CD4-positive, alpha-beta T cell (primary cell): ENCODE results near the gene CLCN2. TPM values are rescaled to one million over a fixed set of nuclear protein-coding genes. Genes with fewer than 3 reads are reported as not detected.

ENCODE experiments used
- ATAC-seq: fragments of 200-7000 bp; cut with Tn5 transposase; one replicate; pipeline ENCODE4 v1.10.0; 2022; ENCODE audit warnings: mild to moderate bottlenecking; ENCODE audit not compliant: poor library complexity
- CTCF ChIA-PET: fragments of 350-600 bp; sonication (Branson Sonifier 250); formaldehyde crosslinking; loops from one replicate; lab custom pipeline; 2021; ENCODE audit warnings: antibody characterized with exemption, inconsistent platforms; lab: Charles Lee
- POLR2A ChIA-PET: fragments of 350-600 bp; sonication (Branson Sonifier 250); formaldehyde crosslinking; loops from one replicate; lab custom pipeline; 2021; ENCODE audit warnings: antibody characterized with exemption, inconsistent platforms; lab: Charles Lee
- DNase-seq, 14 experiments: peaks; one replicate each; pipeline ENCODE4 v3.0.0-alpha.2; 2013 to 2020; ENCODE audit warnings: mixed read lengths in 2 of 14
- H3K27ac ChIP-seq, 2 donors: one replicate each; pipeline versions ENCODE4 v1.5.1 to v1.7.0; 2013; ENCODE audit warnings: low read length in 2 of 2, low read depth in 1 of 2, mild to moderate bottlenecking in 1 of 2
- H3K27me3 ChIP-seq, 2 experiments: 1 replicate in 1 of 2; 2 replicates in 1 of 2; pipeline versions ENCODE4 v1.6.1 to v1.7.0; 2013; ENCODE audit warnings: low read length in 2 of 2, control low read depth in 1 of 2, mild to moderate bottlenecking in 1 of 2, moderate library complexity in 1 of 2; ENCODE audit not compliant: insufficient read depth in 2 of 2, control insufficient read depth in 1 of 2
- H3K36me3 ChIP-seq: one replicate; pipeline ENCODE4 v1.6.1; 2013; ENCODE audit warnings: low read length, control low read depth; ENCODE audit not compliant: insufficient read depth
- H3K4me1 ChIP-seq: one replicate; pipeline ENCODE4 v1.6.1; 2013; ENCODE audit warnings: low read length, control low read depth; ENCODE audit not compliant: insufficient read depth
- H3K4me3 ChIP-seq: one replicate; pipeline ENCODE4 v1.5.1; 2013; ENCODE audit warnings: mild to moderate bottlenecking, low read length, moderate library complexity
- H3K9me3 ChIP-seq, 2 experiments: 1 replicate in 1 of 2; 2 replicates in 1 of 2; pipeline versions ENCODE4 v1.6.1 to v1.7.0; 2013; ENCODE audit warnings: low read length in 2 of 2, mild to moderate bottlenecking in 2 of 2, control low read depth in 1 of 2, moderate library complexity in 1 of 2; ENCODE audit not compliant: control insufficient read depth in 1 of 2, insufficient read depth in 1 of 2
- H3K27ac Mint-ChIP-seq: one replicate; pipeline ENCODE4 v1.8.0; 2020; ENCODE audit warnings: mixed read lengths
- H3K27me3 Mint-ChIP-seq: one replicate; pipeline ENCODE4 v1.8.0; 2021; ENCODE audit warnings: mixed read lengths
- H3K36me3 Mint-ChIP-seq: one replicate; pipeline ENCODE4 v1.8.0; 2021; ENCODE audit warnings: low read depth, mixed read lengths
- H3K4me1 Mint-ChIP-seq: one replicate; pipeline ENCODE4 v1.8.0; 2021; ENCODE audit warnings: low read depth, mixed read lengths
- H3K4me3 Mint-ChIP-seq: one replicate; pipeline ENCODE4 v1.8.0; 2020; ENCODE audit warnings: mild to moderate bottlenecking, mixed read lengths
- H3K9me3 Mint-ChIP-seq: one replicate; pipeline ENCODE4 v1.8.0; 2020; ENCODE audit warnings: mixed read lengths
- CTCF ChIP-seq: fragments of 200-600 bp; IDR thresholded peaks from one replicate; pipeline ENCODE4 v1.8.0; 2022; ENCODE audit warnings: antibody characterized with exemption, mild to moderate bottlenecking
- intact Hi-C, 2 experiments: fragments of 100-400 bp; cut with DNase I in 1 of 2; cut with micrococcal nuclease in 1 of 2; formaldehyde crosslinking; loops; one replicate each; pipeline versions ENCODE4 v1.15.1 to v1.9.0; 2023 to 2025; cut with DNase I, micrococcal nuclease
- total RNA-seq, 174 experiments: library from RNA in 2 of 174; stranded (reverse) in 2 of 174; gene quantifications; one replicate each; pipeline ENCODE4 v1.2.3 and lab custom pipeline; 2021 to 2026

The CLCN2 gene
- total RNA-seq, 2 experiments from 2014 or later = 3.2 to 3.5 TPM

DNA sequence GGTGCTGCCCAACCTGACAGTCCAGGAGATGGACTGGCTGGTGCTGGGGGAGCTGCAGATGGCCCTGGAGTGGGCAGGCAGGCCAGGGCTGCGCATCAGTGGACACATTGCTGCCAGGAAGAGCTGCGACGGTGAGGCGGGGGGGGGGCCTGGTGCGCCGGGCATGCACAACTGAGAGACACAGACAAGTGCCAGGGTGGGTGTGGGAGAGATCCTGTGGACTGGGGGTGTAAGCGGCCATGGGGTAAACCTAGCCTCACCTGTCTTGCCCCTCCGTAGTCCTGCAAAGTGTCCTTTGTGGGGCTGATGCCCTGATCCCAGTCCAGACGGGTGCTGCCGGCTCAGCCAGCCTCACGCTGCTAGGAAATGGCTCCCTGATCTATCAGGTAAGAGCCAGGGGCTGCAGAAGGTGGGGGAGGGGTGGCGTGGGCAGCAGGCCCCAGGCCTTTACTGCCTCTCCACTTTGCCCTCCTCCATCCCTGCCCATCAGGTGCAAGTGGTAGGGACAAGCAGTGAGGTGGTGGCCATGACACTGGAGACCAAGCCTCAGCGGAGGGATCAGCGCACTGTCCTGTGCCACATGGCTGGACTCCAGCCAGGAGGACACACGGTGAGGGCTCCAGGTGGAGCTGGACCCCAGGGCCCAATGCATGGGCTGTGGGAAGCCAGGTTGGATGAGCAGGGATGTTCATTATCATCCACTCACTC is 21.8 kb upstream of the CLCN2 start:
- intact Hi-C loops = no loop called here

DNA sequence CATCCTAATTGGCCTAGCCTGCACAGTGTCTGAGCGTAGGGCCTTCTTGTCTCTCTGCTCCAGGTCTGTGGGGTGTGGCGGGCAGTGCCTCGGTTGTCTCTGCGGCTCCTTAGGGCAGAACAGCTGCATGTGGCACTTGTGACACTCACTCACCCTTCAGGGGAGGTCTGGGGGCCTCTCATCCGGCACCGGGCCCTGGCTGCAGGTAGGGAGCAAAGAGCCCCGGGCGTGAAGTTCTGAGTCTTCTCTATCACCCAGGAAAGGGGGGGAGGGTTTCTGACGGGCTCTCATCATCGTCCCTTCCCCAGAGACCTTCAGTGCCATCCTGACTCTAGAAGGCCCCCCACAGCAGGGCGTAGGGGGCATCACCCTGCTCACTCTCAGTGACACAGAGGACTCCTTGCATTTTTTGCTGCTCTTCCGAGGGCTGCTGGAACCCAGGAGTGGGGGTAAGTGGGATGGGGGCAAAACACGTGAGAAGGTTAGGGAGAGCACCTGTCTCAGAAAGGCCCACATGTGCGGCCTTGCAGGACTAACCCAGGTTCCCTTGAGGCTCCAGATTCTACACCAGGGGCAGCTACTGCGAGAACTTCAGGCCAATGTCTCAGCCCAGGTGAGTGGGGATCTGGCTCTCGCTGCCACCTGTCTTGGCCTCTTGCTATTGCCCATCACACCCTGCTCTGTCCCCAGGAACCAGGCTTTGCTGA is 21.1 kb upstream of the CLCN2 start:
- Mint-ChIP-seq H3K36me3 (no peaks in the 10 kb centered on the region), H3K4me1 (peaks cover 5% of the 10 kb centered on the region), H3K27ac (no peak overlapping the region), H3K27me3 (peaks cover 74% of the 10 kb centered on the region), H3K9me3 (no peaks in the 10 kb centered on the region), H3K4me3 (peak overlapping the region; percentile 25)
- no peak for DNase-seq
- Histone ChIP-seq H3K4me1 (peaks cover 14% of the 10 kb centered on the region), H3K9me3 (peaks cover 0 to 8% of the 10 kb centered on the region in 2 experiments), H3K27me3 (peaks cover 50 to 57% of the 10 kb centered on the region in 2 experiments), H3K4me3 (no peak overlapping the region), H3K27ac (no peak overlapping the region), H3K36me3 (no peaks in the 10 kb centered on the region)
- ATAC-seq = no peak
- ChIA-PET POLR2A (no interaction called here), CTCF (no interaction called here)
- TF ChIP-seq CTCF = no peak
- intact Hi-C loops = no loop called here

More for the DNA sequence above, 21.8 kb upstream of the CLCN2 start:
- Histone ChIP-seq H3K4me3 (no peak overlapping the region), H3K9me3 (peaks cover 0 to 8% of the 10 kb centered on the region in 2 experiments), H3K36me3 (no peaks in the 10 kb centered on the region), H3K27me3 (peaks cover 46 to 50% of the 10 kb centered on the region in 2 experiments), H3K27ac (no peak overlapping the region), H3K4me1 (peaks cover 14% of the 10 kb centered on the region)
- DNase-seq (no peak), ATAC-seq (no peak)
- CTCF ChIA-PET = interaction anchor here (1.2 kb wide), 1 partner anchor 131 kb away, joined by 4 read pairs; no protein-coding TSS in a partner anchor
- no peaks in the 10 kb centered on the region for H3K36me3 Mint-ChIP-seq
- H3K4me3 Mint-ChIP-seq = no peak overlapping the region
- no peaks in the 10 kb centered on the region for H3K9me3 Mint-ChIP-seq
- no peak overlapping the region for H3K27ac Mint-ChIP-seq
- POLR2A ChIA-PET = no interaction called here
- peaks cover 74% of the 10 kb centered on the region for H3K27me3 Mint-ChIP-seq
- H3K4me1 Mint-ChIP-seq = peaks cover 5% of the 10 kb centered on the region
- TF ChIP-seq CTCF = no peak

GRCh38 chr3:184381261-184382224 is 20.1 kb upstream of the CLCN2 start:
- ATAC-seq = no peak

More at GRCh38 chr3:184381261-184382224, 20.1 kb upstream of the CLCN2 start:
- H3K4me3 Mint-ChIP-seq = peak overlapping the region; percentile 62
- peak in 2 of 14 experiments; percentile 8 to 40 for DNase-seq
- TF ChIP-seq CTCF = no peak
- intact Hi-C loops = no loop called here
- H3K9me3 Mint-ChIP-seq = no peaks in the 10 kb centered on the region
- peak overlapping the region; percentile 22 for H3K4me3 ChIP-seq
- H3K36me3 ChIP-seq = no peaks in the 10 kb centered on the region
- no peaks in the 10 kb centered on the region for H3K36me3 Mint-ChIP-seq
- H3K27ac Mint-ChIP-seq = no peak overlapping the region
- no peak overlapping the region for H3K27ac ChIP-seq
- CTCF ChIA-PET = interaction anchor here (0.5 kb wide), 1 partner anchor 14 kb away, joined by 3 read pairs; no protein-coding TSS in a partner anchor
- peaks cover 0 to 8% of the 10 kb centered on the region in 2 experiments for H3K9me3 ChIP-seq
- H3K4me1 ChIP-seq = peaks cover 14% of the 10 kb centered on the region
- peaks cover 50 to 64% of the 10 kb centered on the region in 2 experiments for H3K27me3 ChIP-seq
- peaks cover 5% of the 10 kb centered on the region for H3K4me1 Mint-ChIP-seq
- peaks cover 77% of the 10 kb centered on the region for H3K27me3 Mint-ChIP-seq
- POLR2A ChIA-PET = no interaction called here
